ENCODE measurements around the gene CAMK4.
A peak's percentile ranks its signal among the peaks of the same experiment; 100 is the strongest.
"Not testable (repeated sequence)": the region's sequence is repeated elsewhere in the genome, so short reads cannot be mapped to it uniquely, and the experiment has no call there.

Gene CAMK4

GRCh38 chr5:111261610-111262009, 37.4 kb downstream of the CAMK4 start:
- no peak for DNase-seq

DNA sequence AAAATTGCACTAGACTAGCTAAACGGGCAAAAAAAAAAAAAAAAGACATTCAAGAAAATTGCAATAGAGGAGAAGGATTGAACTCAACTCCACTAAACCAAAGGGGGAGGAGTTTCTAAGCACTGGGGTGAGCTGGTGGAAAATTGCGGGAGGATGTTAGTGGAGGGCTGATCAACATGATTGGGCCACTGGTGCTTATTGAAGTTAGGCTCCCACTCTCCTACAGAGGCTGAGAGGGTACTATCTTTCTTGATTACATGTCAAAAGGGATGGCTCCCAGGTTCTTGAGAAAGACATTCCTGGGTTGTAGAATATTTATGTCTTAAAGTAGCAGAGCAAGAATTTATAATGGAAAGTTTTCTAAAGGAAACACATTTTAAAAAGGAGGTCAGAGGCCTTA, 38.0 kb downstream of the CAMK4 start:
- DNase-seq, result no peak

DNA sequence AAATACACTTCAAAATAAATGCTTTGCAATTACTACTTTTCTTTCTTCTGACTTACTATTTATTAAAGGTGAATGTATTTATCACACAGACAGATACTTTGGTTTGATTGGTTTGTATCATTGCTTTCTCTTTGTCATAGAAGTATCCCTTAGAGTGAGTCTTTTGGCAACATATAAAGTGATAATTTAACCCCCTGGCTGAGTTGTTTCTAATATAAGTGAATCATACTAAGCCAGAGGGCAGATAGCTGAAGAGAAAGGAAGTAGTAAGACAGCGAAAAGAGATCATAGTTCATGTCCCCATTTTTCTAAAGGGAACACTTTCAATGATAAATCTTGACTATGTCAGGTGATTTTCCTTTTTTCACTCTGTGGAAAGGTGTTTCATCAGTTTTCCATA, 38.6 kb downstream of the CAMK4 start:
- no peak for DNase-seq

DNA sequence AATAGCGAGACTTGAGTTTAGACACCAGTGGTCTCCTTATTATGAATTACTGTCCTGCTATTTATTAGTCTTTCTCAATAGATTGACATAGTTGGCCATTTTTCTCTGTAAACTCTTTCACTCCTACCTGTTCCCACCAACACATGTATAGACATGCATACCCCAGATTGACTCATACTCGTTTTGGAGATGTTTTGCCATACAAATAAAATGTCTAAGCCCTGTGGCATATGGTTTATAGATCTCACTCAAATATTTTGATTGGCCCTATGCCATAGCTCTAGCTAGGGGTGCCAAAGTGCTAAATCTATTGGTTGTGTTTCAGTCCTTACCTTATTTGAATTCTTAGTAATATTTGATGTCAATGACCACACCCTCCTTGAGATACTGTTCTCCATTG, 42.3 kb downstream of the CAMK4 start:
- no peak for DNase-seq

GRCh38 chr5:111268300-111268699, 44.1 kb downstream of the CAMK4 start:
- no peak for DNase-seq

DNA sequence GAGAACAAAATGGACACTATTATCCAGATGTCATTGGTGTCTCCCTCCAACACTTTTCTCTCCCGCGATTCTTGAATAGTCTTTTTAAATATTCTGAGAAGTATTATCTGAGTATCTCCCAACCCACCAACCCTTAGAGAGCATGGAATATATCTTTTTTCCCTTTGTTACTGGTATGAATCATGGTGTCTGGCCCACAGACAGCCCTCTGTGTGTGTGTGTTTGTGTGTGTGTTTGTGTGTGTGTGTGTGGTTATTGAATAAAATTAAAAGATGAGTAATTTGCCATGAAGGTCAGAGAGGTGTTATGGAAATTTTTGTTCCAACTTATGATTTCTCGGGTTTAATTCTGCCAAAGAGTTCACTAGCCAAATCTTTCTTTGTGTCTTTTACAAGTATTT, 47.7 kb downstream of the CAMK4 start:
- no peak for DNase-seq

- no peak for DNase-seq
Measured at GRCh38 chr5:111277061-111277460, 52.9 kb downstream of the CAMK4 start.

- no peak for DNase-seq
Measured at GRCh38 chr5:111278858-111279504, 54.8 kb downstream of the CAMK4 start.

- DNase-seq, result no peak
Measured at GRCh38 chr5:111280282-111280951, 56.2 kb downstream of the CAMK4 start.

DNA sequence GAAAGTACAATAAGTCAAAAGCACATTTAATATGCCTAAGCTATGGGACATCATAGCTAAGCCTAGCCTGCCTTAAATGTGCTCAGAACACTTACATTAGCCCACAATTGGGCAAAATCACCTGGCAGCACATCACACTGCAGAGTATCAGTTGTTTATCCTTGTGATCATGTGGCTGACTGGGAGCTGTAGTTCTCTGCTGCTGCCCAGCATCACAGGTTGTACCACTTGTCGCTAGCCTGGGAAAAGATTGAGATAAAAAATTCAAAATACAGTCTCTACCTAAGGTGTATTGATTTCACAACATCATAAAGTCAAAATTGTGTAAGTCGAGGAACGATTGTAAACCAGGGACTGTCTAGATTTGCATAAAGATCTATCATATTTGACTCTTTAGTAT, 58.6 kb downstream of the CAMK4 start:
- DNase-seq, result no peak

DNA sequence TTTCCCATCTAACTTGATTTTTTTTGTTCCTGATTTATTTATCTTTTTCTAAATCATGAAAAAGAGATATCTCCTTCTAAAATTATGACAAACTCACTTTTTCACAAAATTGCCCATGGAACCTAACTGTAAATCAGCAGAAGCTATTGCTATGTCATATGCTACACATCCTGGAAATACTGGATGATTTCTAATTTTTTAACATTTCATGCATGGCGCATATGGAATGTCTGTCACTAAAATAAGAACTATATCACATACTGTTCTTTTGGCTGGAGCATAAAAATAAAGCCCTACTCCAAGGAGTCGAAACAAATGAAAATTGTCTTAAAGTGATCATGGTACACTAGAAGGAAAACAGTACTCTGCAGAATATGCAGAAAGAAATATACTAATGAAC, 60.6 kb downstream of the CAMK4 start:
- DNase-seq, result no peak

- no peak for DNase-seq
Measured at GRCh38 chr5:111294551-111294950, 70.4 kb downstream of the CAMK4 start.

GRCh38 chr5:111295649-111296048, 71.5 kb downstream of the CAMK4 start:
- no peak for DNase-seq

DNA sequence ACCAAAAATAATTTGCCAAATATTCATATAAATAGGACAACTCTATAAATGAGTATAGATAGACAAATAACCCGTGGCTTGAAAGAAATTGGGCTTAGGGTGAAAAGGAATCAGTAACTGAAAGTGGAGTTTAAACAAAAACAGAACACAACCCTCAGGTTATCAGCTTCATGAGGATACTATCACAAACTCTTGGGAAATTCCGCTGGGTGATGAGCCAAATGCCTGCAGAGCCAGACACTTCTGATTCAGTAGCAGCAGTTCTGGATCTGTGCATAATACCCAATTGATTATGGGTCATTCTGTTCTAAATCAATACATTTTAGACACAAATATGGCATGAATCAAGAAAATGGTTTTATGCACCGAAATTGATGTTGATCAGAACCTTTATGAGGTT, 72.4 kb downstream of the CAMK4 start:
- DNase-seq, result no peak

DNA sequence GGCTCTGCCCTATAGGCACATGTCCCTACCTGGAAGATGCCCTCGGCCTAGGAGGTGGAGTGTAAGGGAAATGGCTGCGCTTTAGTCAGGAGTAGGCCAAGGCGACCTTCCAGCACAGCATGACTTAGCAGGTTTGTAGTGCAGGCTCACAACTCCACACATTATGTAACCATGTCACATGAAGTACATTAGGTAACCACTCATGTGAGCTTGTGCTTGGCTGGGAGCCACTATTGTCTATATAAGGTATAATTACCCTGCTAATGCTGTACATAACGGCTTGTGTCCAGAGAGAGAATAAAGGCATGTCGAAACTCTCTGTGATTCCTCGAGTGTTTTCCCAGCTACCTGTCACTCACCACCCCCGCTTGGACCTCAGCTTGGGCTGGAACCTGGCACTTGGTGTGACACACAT, 74.9 kb downstream of the CAMK4 start:
- DNase-seq, result no peak

GRCh38 chr5:111299831-111300432, 75.7 kb downstream of the CAMK4 start:
- no peak for DNase-seq

- no peak for DNase-seq
Measured at GRCh38 chr5:111301264-111301663, 77.1 kb downstream of the CAMK4 start.

GRCh38 chr5:111302043-111302442, 77.9 kb downstream of the CAMK4 start:
- DNase-seq, result not testable (repeated sequence)

GRCh38 chr5:111308951-111309350, 84.8 kb downstream of the CAMK4 start:
- no peak for DNase-seq

GRCh38 chr5:111309384-111309783, 85.2 kb downstream of the CAMK4 start:
- DNase-seq, result no peak

- peak; percentile 39 for DNase-seq
Measured at GRCh38 chr5:111310711-111311620, 86.8 kb downstream of the CAMK4 start.

- DNase-seq, result no peak
Measured at GRCh38 chr5:111311666-111312065, 87.5 kb downstream of the CAMK4 start.

DNA sequence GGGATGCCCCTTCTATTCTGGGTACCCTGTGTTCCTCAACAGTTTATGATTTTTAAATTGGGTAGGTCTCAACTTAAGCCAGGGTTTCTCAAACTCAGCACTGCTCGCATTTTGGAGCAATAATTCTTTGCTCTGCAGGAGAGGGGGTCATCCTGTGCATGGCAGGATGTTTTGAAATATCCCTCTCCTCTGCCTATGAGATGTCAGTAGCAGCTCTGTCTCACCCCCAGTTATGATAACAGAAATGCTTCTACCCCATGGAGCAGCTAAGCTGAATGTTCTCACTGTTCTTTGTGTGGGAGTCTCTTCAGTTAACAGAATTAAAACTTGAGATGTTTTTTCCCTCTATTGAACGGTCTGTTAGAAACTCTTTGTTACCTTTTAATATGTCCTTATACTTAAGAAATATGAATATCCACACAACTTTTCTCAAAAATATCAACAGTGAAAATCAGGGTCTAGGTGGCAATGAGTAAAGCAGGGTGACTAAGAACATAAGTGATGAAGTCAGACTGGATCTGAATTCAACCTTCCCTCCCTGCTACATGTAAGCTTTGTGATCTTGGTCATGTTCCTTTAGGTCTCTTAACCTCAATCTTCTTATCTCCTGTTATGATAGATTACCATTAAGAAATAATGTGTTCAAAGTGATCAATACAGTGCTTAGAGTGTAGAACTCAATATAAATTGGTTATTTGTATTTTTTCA, 89.0 kb downstream of the CAMK4 start:
- no peak for DNase-seq
